Measurements from ENCODE around the gene CDK2. TPM values are rescaled to one million over a fixed set of nuclear protein-coding genes. Genes with fewer than 3 reads are reported as not detected.
"Not testable (repeated sequence)": the region's sequence is repeated elsewhere in the genome, so short reads cannot be mapped to it uniquely, and the experiment has no call there.

Gene CDK2
- total RNA-seq, 2 donors from 2014 or later, result 20.9 to 48.9 TPM

GRCh38 chr12:55974308-55974730 is 7.7 kb downstream of the CDK2 start:
- H3K4me1 ChIP-seq, result peaks cover 24% of the 10 kb centered on the region
- intact Hi-C loops (cut with DNase I), result no loop called here

GRCh38 chr12:55978393-55978792 is 11.8 kb downstream of the CDK2 start:
- no peak for DNase-seq
- no peak for TF ChIP-seq CTCF (IDR thresholded peaks at IDR 0.05)
- intact Hi-C loops (cut with DNase I), result no loop called here
- Histone ChIP-seq H3K4me1 (peaks cover 24% of the 10 kb centered on the region), H3K9me3 (no peaks in the 10 kb centered on the region), H3K9ac (ENCODE audit: low read depth in 2 of 2, low read length in 2 of 2) (no peak overlapping the region), H3K36me3 (no peaks in the 10 kb centered on the region), H3K4me3 (no peak overlapping the region), H3K27me3 (no peaks in the 10 kb centered on the region), H3K27ac (no peak overlapping the region)

More at GRCh38 chr12:55974308-55974730, 7.7 kb downstream of the CDK2 start:
- Histone ChIP-seq H3K4me3 (peak overlapping the region; percentile 99), H3K36me3 (no peaks in the 10 kb centered on the region), H3K9me3 (no peaks in the 10 kb centered on the region), H3K27ac (peak overlapping the region; percentile 97), H3K9ac (ENCODE audit: low read depth in 2 of 2, low read length in 2 of 2) (peak overlapping the region; percentile 95 to 99), H3K27me3 (no peaks in the 10 kb centered on the region)
- DNase-seq, result peak; percentile 62
- no peak for TF ChIP-seq CTCF (IDR thresholded peaks at IDR 0.05)

- no peak for TF ChIP-seq CTCF (IDR thresholded peaks at IDR 0.05)
- Histone ChIP-seq H3K27me3 (no peaks in the 10 kb centered on the region), H3K27ac (no peak overlapping the region), H3K9ac (ENCODE audit: low read depth in 2 of 2, low read length in 2 of 2) (no peak overlapping the region), H3K9me3 (no peaks in the 10 kb centered on the region), H3K36me3 (peaks cover under 1% of the 10 kb centered on the region), H3K4me3 (no peak overlapping the region), H3K4me1 (peaks cover 24% of the 10 kb centered on the region)
- DNase-seq, result no peak
- intact Hi-C loops (cut with DNase I), result no loop called here
Observed at GRCh38 chr12:55979069-55979468, 12.4 kb downstream of the CDK2 start.

- H3K4me1 ChIP-seq; H3K9ac ChIP-seq (ENCODE audit: low read depth in 2 of 2, low read length in 2 of 2); H3K27ac ChIP-seq; H3K4me3 ChIP-seq; H3K27me3 ChIP-seq; H3K9me3 ChIP-seq; intact Hi-C loops (cut with DNase I); DNase-seq: not testable (repeated sequence)
- H3K36me3 ChIP-seq, result peaks cover 14% of the 10 kb centered on the region
Observed at GRCh38 chr12:55981882-55982281, 15.3 kb downstream of the CDK2 start.

- H3K27ac ChIP-seq, result no peak overlapping the region
- peaks cover 3% of the 10 kb centered on the region for H3K4me1 ChIP-seq
- no peak overlapping the region for H3K4me3 ChIP-seq
- peaks cover 20% of the 10 kb centered on the region for H3K36me3 ChIP-seq
- no peak for TF ChIP-seq CTCF (IDR thresholded peaks at IDR 0.05)
- no peak overlapping the region for H3K9ac ChIP-seq (ENCODE audit: low read depth in 2 of 2, low read length in 2 of 2)
- no peaks in the 10 kb centered on the region for H3K9me3 ChIP-seq
- intact Hi-C loops (cut with DNase I), result no loop called here
- H3K27me3 ChIP-seq, result no peaks in the 10 kb centered on the region
- no peak for DNase-seq
Observed at GRCh38 chr12:55982319-55982936, 15.8 kb downstream of the CDK2 start.

- intact Hi-C loops (cut with DNase I), result no loop called here
- H3K4me1 ChIP-seq, result no peaks in the 10 kb centered on the region
- no peaks in the 10 kb centered on the region for H3K27me3 ChIP-seq
- H3K9ac ChIP-seq (ENCODE audit: low read depth in 2 of 2, low read length in 2 of 2), result no peak overlapping the region
- H3K4me3 ChIP-seq, result no peak overlapping the region
- no peak for TF ChIP-seq CTCF (IDR thresholded peaks at IDR 0.05)
- H3K9me3 ChIP-seq, result no peaks in the 10 kb centered on the region
- no peak for DNase-seq
- peaks cover 23% of the 10 kb centered on the region for H3K36me3 ChIP-seq
- H3K27ac ChIP-seq, result no peak overlapping the region
Observed at GRCh38 chr12:55983232-55983842, 16.7 kb downstream of the CDK2 start.
